ENCODE measurements around the gene TEX264. TPM values are rescaled to one million over a fixed set of nuclear protein-coding genes. Genes with fewer than 3 reads are reported as not detected.
"Not testable (repeated sequence)": the region's sequence is repeated elsewhere in the genome, so short reads cannot be mapped to it uniquely, and the experiment has no call there.

Gene TEX264
- total and polyA plus RNA-seq, 2 experiments from 2014 or later = 59.6 to 98.7 TPM

DNA sequence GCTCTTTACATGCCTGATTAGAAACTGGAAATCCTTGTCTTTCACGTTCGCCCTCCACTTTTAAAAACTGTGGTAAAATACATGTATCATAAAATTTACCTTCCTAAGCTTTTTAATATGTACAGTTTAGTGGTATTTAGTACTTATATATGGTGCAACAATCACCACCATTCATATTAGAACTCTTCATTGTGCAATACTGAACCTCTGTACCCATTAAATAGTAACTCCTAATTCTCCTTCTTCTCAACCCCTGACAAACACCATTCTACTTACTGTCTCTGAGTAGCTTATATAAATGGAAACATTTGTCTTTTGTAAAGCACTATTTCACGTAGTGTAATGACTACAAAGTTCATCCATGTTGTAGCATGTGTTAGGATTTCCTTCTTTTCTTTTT lies 64.0 kb downstream of the TEX264 start:
- DNase-seq (ENCODE audit: low spot score) = no peak
- WGBS (ENCODE audit: low lambda C conversion rate, missing lambda C conversion rate) = 73% methylated on average over 3 of the region's 3 CpGs
- H3K27ac ChIP-seq = no peak overlapping the region
- no peaks in the 10 kb centered on the region for H3K79me2 ChIP-seq
- no peaks in the 10 kb centered on the region for H3K9me2 ChIP-seq (replicated peaks; ENCODE audit: insufficient read depth)
- H3K9me3 ChIP-seq (ENCODE audit: low read depth) = no peaks in the 10 kb centered on the region
- H3K36me3 ChIP-seq (replicated peaks; ENCODE audit: insufficient read depth, low read depth) = no peaks in the 10 kb centered on the region
- peaks cover 16% of the 10 kb centered on the region for H3K27me3 ChIP-seq
- no peaks in the 10 kb centered on the region for H4K20me1 ChIP-seq (ENCODE audit: insufficient read depth, poor library complexity, severe bottlenecking)
- TF ChIP-seq EZH2 (IDR thresholded peaks at IDR 0.05; ENCODE audit: borderline replicate concordance) (no peak), EZH2phosphoT487 (IDR thresholded peaks at IDR 0.05; ENCODE audit: low read depth, severe bottlenecking, unreplicated experiment) (no peak)
- TF ChIP-seq, protein P1, sequence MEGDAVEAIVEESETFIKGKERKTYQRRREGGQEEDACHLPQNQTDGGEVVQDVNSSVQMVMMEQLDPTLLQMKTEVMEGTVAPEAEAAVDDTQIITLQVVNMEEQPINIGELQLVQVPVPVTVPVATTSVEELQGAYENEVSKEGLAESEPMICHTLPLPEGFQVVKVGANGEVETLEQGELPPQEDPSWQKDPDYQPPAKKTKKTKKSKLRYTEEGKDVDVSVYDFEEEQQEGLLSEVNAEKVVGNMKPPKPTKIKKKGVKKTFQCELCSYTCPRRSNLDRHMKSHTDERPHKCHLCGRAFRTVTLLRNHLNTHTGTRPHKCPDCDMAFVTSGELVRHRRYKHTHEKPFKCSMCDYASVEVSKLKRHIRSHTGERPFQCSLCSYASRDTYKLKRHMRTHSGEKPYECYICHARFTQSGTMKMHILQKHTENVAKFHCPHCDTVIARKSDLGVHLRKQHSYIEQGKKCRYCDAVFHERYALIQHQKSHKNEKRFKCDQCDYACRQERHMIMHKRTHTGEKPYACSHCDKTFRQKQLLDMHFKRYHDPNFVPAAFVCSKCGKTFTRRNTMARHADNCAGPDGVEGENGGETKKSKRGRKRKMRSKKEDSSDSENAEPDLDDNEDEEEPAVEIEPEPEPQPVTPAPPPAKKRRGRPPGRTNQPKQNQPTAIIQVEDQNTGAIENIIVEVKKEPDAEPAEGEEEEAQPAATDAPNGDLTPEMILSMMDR (IDR thresholded peaks at IDR 0.05; ENCODE audit: poor library complexity) = no peak
- no peak overlapping the region for H3K4me3 ChIP-seq
- no peak overlapping the region for H3K4me2 ChIP-seq
- no peak overlapping the region for H2AFZ ChIP-seq
- H3K4me1 ChIP-seq (ENCODE audit: insufficient read depth) = no peaks in the 10 kb centered on the region

DNA sequence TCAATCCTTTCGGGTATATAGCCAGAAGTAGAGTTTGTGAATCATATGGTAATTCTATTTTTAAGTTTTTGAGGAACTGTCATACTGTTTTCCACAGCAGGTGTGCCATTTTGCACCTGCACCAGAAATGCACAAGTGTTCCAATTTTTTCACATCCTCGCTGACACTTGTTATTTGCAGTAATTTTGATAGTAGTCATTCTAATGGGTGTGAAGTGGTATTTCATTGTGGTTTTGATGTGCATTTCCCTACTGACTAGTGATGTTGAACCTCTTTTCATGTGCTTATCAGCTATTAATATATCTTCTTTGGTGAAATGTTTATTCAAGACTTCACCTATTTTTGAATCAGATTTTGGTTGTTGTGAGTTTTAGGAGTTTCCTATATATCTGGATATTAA lies 64.9 kb downstream of the TEX264 start:
- no peaks in the 10 kb centered on the region for H3K36me3 ChIP-seq (replicated peaks; ENCODE audit: insufficient read depth, low read depth)
- peaks cover 16% of the 10 kb centered on the region for H3K27me3 ChIP-seq
- no peaks in the 10 kb centered on the region for H3K79me2 ChIP-seq
- no peaks in the 10 kb centered on the region for H3K9me2 ChIP-seq (replicated peaks; ENCODE audit: insufficient read depth)
- H2AFZ ChIP-seq = no peak overlapping the region
- 85% methylated on average over 2 of the region's 2 CpGs for WGBS (ENCODE audit: low lambda C conversion rate, missing lambda C conversion rate)
- no peaks in the 10 kb centered on the region for H3K9me3 ChIP-seq (ENCODE audit: low read depth)
- H3K4me1 ChIP-seq (ENCODE audit: insufficient read depth) = no peaks in the 10 kb centered on the region
- H3K27ac ChIP-seq = no peak overlapping the region
- no peak overlapping the region for H3K4me3 ChIP-seq
- H3K4me2 ChIP-seq = no peak overlapping the region
- no peak for DNase-seq (ENCODE audit: low spot score)
- H4K20me1 ChIP-seq (ENCODE audit: insufficient read depth, poor library complexity, severe bottlenecking) = no peaks in the 10 kb centered on the region
- TF ChIP-seq, protein P1 (IDR thresholded peaks at IDR 0.05; ENCODE audit: poor library complexity) = no peak

DNA sequence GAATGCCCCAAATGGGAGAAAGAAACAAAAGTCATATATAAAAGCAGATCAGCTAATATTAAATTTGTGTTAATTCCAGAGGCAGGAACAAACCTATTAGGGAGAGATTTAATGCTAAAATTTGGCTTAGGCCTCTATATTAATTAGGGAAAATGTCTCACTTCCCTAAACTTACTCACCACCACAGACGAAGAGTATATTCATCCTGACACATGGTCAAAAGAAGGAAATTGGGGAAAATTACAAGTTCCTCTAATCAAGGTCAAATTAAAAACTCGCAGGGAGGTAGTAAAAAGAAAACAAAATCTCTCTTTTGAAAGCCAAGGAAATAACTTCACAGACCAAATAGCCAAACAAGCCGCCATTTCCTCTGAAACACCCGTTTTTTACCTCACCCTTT lies 68.1 kb downstream of the TEX264 start:
- Histone ChIP-seq H3K27me3 (peaks cover 16% of the 10 kb centered on the region), H3K79me2 (no peaks in the 10 kb centered on the region), H3K36me3 (replicated peaks; ENCODE audit: insufficient read depth, low read depth) (no peaks in the 10 kb centered on the region), H3K9me2 (replicated peaks; ENCODE audit: insufficient read depth) (no peaks in the 10 kb centered on the region), H3K9me3 (ENCODE audit: low read depth) (no peaks in the 10 kb centered on the region), H3K4me3 (no peak overlapping the region), H2AFZ (no peak overlapping the region), H4K20me1 (ENCODE audit: insufficient read depth, poor library complexity, severe bottlenecking) (no peaks in the 10 kb centered on the region), H3K4me1 (ENCODE audit: insufficient read depth) (no peaks in the 10 kb centered on the region), H3K4me2 (no peak overlapping the region), H3K27ac (no peak overlapping the region)
- no peak for DNase-seq (ENCODE audit: low spot score)
- TF ChIP-seq EZH2phosphoT487 (IDR thresholded peaks at IDR 0.05; ENCODE audit: low read depth, severe bottlenecking, unreplicated experiment) (no peak), EZH2 (IDR thresholded peaks at IDR 0.05; ENCODE audit: borderline replicate concordance) (no peak)
- TF ChIP-seq, protein P1 (IDR thresholded peaks at IDR 0.05; ENCODE audit: poor library complexity) = no peak
- WGBS (ENCODE audit: low lambda C conversion rate, missing lambda C conversion rate) = 79% methylated on average over 4 of the region's 4 CpGs

DNA sequence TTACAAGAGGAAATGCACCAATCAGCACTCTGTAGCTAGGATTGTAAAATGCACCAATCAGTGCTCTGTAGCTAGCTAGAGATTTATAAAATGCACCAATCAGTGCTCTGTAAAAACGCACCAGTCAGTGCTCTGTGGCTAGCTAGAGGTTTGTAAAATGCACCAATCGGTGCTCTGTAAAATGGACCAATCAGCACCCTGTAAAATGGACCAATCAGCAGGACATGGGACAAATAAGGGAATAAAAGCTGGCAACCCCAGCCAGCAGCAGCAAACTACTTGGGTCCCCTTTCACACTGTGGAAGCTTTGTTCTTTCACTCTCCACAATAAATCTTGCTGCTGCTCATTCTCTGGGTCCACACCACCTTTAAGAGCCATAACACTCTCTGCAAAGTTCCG lies 71.3 kb downstream of the TEX264 start:
- WGBS (ENCODE audit: low lambda C conversion rate, missing lambda C conversion rate) = 88% methylated on average over 3 of the region's 3 CpGs
- H2AFZ ChIP-seq; DNase-seq (ENCODE audit: low spot score); H3K9me2 ChIP-seq (replicated peaks; ENCODE audit: insufficient read depth); H4K20me1 ChIP-seq (ENCODE audit: insufficient read depth, poor library complexity, severe bottlenecking); H3K27ac ChIP-seq; H3K4me3 ChIP-seq; H3K9me3 ChIP-seq (ENCODE audit: low read depth); H3K79me2 ChIP-seq; H3K4me2 ChIP-seq; H3K36me3 ChIP-seq (replicated peaks; ENCODE audit: insufficient read depth, low read depth); H3K4me1 ChIP-seq (ENCODE audit: insufficient read depth): not testable (repeated sequence)
- H3K27me3 ChIP-seq = peaks cover 16% of the 10 kb centered on the region

DNA sequence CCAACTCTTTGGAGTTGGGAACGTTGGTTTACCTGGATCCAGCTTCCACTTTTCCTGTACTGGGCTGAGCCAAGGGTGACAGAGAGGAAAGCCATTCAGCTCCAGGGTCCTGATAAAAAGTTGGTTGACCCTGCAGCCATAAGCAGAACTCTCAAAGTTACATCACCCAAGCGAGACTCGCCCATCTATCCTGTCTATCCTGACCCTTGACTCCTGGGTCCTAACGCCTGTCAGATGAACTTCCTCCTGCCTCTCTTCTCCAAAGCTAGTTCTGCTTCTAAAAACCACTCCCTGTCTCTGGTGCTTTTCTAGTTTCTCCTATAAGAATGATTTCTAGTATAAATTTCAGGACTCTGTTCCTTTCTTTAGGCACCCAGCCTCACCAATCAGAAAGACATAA lies 71.9 kb downstream of the TEX264 start:
- not testable (repeated sequence) for H3K9me2 ChIP-seq (replicated peaks; ENCODE audit: insufficient read depth); DNase-seq (ENCODE audit: low spot score); H3K4me3 ChIP-seq; H3K27ac ChIP-seq; H3K4me2 ChIP-seq; H2AFZ ChIP-seq; H3K36me3 ChIP-seq (replicated peaks; ENCODE audit: insufficient read depth, low read depth); H3K4me1 ChIP-seq (ENCODE audit: insufficient read depth); H4K20me1 ChIP-seq (ENCODE audit: insufficient read depth, poor library complexity, severe bottlenecking); H3K79me2 ChIP-seq; H3K9me3 ChIP-seq (ENCODE audit: low read depth)
- 73% methylated on average over 4 of the region's 4 CpGs for whole genome bisulfite sequencing (ENCODE audit: low lambda C conversion rate, missing lambda C conversion rate)
- peaks cover 16% of the 10 kb centered on the region for H3K27me3 ChIP-seq
